Smooth muscle cell (in vitro differentiated cells): ENCODE measurements around the gene SLC25A12. TPM values are rescaled to one million over a fixed set of nuclear protein-coding genes. Genes with fewer than 3 reads are reported as not detected.

Experiments
- DNase-seq: peaks from one replicate; lab custom pipeline; 2025; ENCODE audit not compliant: unreplicated experiment; lab: John Stamatoyannopoulos, UW
- H2AFZ ChIP-seq: fragments of 200-600 bp; sonication (generic); 2 replicates; pipeline ENCODE4 v1.6.0; 2016; ENCODE audit warnings: antibody characterized with exemption, low read depth, mild to moderate bottlenecking
- H3F3A ChIP-seq: fragments of 200-600 bp; sonication (generic); 2 replicates; pipeline ENCODE4 v1.6.0; 2017; ENCODE audit warnings: antibody characterized with exemption, low read depth
- H3K27ac ChIP-seq: fragments of 200-600 bp; sonication (generic); 2 replicates; pipeline ENCODE4 v1.5.1; 2016; ENCODE audit warnings: low read depth, mild to moderate bottlenecking
- H3K27me3 ChIP-seq: fragments of 200-600 bp; sonication (generic); 2 replicates; pipeline ENCODE4 v1.6.1; 2016; ENCODE audit warnings: low read depth, mild to moderate bottlenecking
- H3K36me3 ChIP-seq: fragments of 200-600 bp; sonication (generic); 2 replicates; pipeline ENCODE4 v1.5.1; 2016; ENCODE audit warnings: low read depth
- H3K4me1 ChIP-seq: fragments of 200-600 bp; sonication (generic); 2 replicates; pipeline ENCODE4 v1.5.1; 2016; ENCODE audit warnings: low read depth
- H3K4me2 ChIP-seq: fragments of 200-600 bp; sonication (generic); 2 replicates; pipeline ENCODE4 v1.6.0; 2016; ENCODE audit warnings: mild to moderate bottlenecking
- H3K4me3 ChIP-seq: fragments of 200-600 bp; sonication (generic); 2 replicates; pipeline ENCODE4 v1.5.1; 2016; ENCODE audit warnings: mild to moderate bottlenecking
- H3K79me2 ChIP-seq: fragments of 200-600 bp; sonication (generic); 2 replicates; pipeline ENCODE4 v1.6.0; 2016; ENCODE audit warnings: low read depth, mild to moderate bottlenecking
- H3K9ac ChIP-seq: fragments of 200-600 bp; sonication (generic); 2 replicates; pipeline ENCODE4 v1.6.0; 2016; ENCODE audit warnings: low read depth
- H3K9me3 ChIP-seq: fragments of 200-600 bp; sonication (generic); replicated peaks from 2 replicates; pipeline ENCODE4 v1.5.1; 2016; ENCODE audit warnings: low read depth
- H4K20me1 ChIP-seq: fragments of 200-600 bp; sonication (generic); 2 replicates; pipeline ENCODE4 v1.6.0; 2016; ENCODE audit warnings: low read depth
- CTCF ChIP-seq: fragments of 200-600 bp; sonication (generic); IDR thresholded peaks from 2 replicates; pipeline ENCODE4 v1.5.1; 2017; ENCODE audit warnings: borderline replicate concordance, mild to moderate bottlenecking, antibody characterized with exemption; ENCODE audit not compliant: insufficient read depth, poor library complexity, severe bottlenecking
- WGBS: methylation state at CpG from one replicate; pipeline ENCODE4 v1.1.7; 2016; ENCODE audit warnings: low lambda C conversion rate; 5-methylcytosine and 5-hydroxymethylcytosine counted together
- polyA plus RNA-seq: library from polyadenylated mRNA; unstranded; fragments of >200 nt; fragmentation: Nextera tagmentation; extraction: Ambion mirVana; gene quantifications from 2 replicates; pipeline ENCODE4 v1.2.1, GENCODE V29; 2016
- total RNA-seq: library from RNA; depleted of rRNA; stranded (reverse); fragments of >200 nt; gene quantifications from 2 replicates; pipeline ENCODE4 v1.2.3, GENCODE V29; 2014

SLC25A12 gene
- total and polyA plus RNA-seq, 2 experiments from 2014 or later: 10.5 to 22.4 TPM

GRCh38 chr2:171889333-171889732 lies 4.7 kb downstream of the SLC25A12 start:
- Histone ChIP-seq H2AFZ (no peak overlapping the region), H3K9ac (no peak overlapping the region), H3K4me3 (no peak overlapping the region), H3K9me3 (no peaks in the 10 kb centered on the region), H3K4me1 (no peaks in the 10 kb centered on the region), H3F3A (no peaks in the 10 kb centered on the region), H3K27ac (no peak overlapping the region), H3K36me3 (no peaks in the 10 kb centered on the region), H3K4me2 (no peak overlapping the region), H4K20me1 (no peaks in the 10 kb centered on the region), H3K79me2 (peaks cover 2% of the 10 kb centered on the region), H3K27me3 (no peaks in the 10 kb centered on the region)
- 97% methylated on average over 2 of the region's 2 CpGs for WGBS
- no peak for TF ChIP-seq CTCF
- no peak for DNase-seq

- H4K20me1 ChIP-seq: peaks cover 13% of the 10 kb centered on the region
- H3K36me3 ChIP-seq: no peaks in the 10 kb centered on the region
- WGBS: 93% methylated on average over 5 of the region's 5 CpGs
- H3K4me3 ChIP-seq: no peak overlapping the region
- H3K9ac ChIP-seq: no peak overlapping the region
- H3F3A ChIP-seq: peaks cover 7% of the 10 kb centered on the region
- no peaks in the 10 kb centered on the region for H3K9me3 ChIP-seq
- peaks cover 8% of the 10 kb centered on the region for H3K4me1 ChIP-seq
- DNase-seq: no peak
- TF ChIP-seq CTCF: no peak
- H3K4me2 ChIP-seq: no peak overlapping the region
- no peak overlapping the region for H2AFZ ChIP-seq
- H3K27ac ChIP-seq: no peak overlapping the region
- H3K27me3 ChIP-seq: no peaks in the 10 kb centered on the region
- H3K79me2 ChIP-seq: peaks cover 7% of the 10 kb centered on the region
These were observed 10.7 kb downstream of the SLC25A12 start for GRCh38 chr2:171883275-171883893.

GRCh38 chr2:171882089-171882769 lies 11.8 kb downstream of the SLC25A12 start:
- Histone ChIP-seq H2AFZ (no peak overlapping the region), H3K79me2 (peaks cover 7% of the 10 kb centered on the region), H3K9ac (no peak overlapping the region), H4K20me1 (peaks cover 16% of the 10 kb centered on the region), H3K4me2 (peak overlapping the region; percentile 27), H3F3A (peaks cover 7% of the 10 kb centered on the region), H3K27ac (peak overlapping the region; percentile 56), H3K4me1 (peaks cover 8% of the 10 kb centered on the region), H3K27me3 (no peaks in the 10 kb centered on the region), H3K9me3 (no peaks in the 10 kb centered on the region), H3K36me3 (no peaks in the 10 kb centered on the region), H3K4me3 (no peak overlapping the region)
- 44% methylated on average over 2 of the region's 2 CpGs for WGBS
- TF ChIP-seq CTCF: no peak
- no peak for DNase-seq

- peaks cover 12% of the 10 kb centered on the region for H3K79me2 ChIP-seq
- H3K36me3 ChIP-seq: no peaks in the 10 kb centered on the region
- no peak overlapping the region for H2AFZ ChIP-seq
- H3K27me3 ChIP-seq: no peaks in the 10 kb centered on the region
- TF ChIP-seq CTCF: no peak
- DNase-seq: no peak
- H4K20me1 ChIP-seq: peaks cover 16% of the 10 kb centered on the region
- no peak overlapping the region for H3K4me3 ChIP-seq
- H3K27ac ChIP-seq: no peak overlapping the region
- 96% methylated on average over 3 of the region's 3 CpGs for WGBS
- peaks cover 8% of the 10 kb centered on the region for H3K4me1 ChIP-seq
- no peak overlapping the region for H3K9ac ChIP-seq
- H3F3A ChIP-seq: peaks cover 7% of the 10 kb centered on the region
- no peaks in the 10 kb centered on the region for H3K9me3 ChIP-seq
- H3K4me2 ChIP-seq: no peak overlapping the region
These were observed 13.3 kb downstream of the SLC25A12 start for GRCh38 chr2:171880774-171881173.
